ENCODE data around the gene DNAH1. TPM values are rescaled to one million over a fixed set of nuclear protein-coding genes. Genes with fewer than 3 reads are reported as not detected.

DNAH1 gene
- total RNA-seq, 3 donors from 2014 or later = 7.5 to 11.5 (median 10.8) TPM

DNA sequence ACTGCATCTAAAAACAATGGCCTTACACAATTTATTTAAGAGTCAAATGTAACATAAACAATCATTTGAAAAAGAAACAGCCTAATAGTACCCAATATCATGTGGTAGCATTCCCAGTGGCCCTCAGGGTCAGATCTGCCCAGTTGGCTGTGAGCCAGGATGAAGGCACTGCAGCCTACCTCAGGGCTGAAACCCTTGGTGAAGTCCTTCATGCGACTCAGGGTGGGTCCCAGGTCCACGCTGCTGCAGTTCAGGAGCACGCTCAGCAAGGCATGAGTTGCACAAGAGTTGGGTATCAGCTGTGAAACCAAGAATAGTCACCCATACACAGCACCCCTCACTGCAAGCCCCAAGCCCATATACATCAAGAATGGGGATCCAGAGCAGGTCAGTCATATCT, 91.7 kb downstream of the DNAH1 start:
- H3K36me3 ChIP-seq = no peaks in the 10 kb centered on the region
- no peak for DNase-seq (ENCODE audit: low spot score in 2 of 2)

DNA sequence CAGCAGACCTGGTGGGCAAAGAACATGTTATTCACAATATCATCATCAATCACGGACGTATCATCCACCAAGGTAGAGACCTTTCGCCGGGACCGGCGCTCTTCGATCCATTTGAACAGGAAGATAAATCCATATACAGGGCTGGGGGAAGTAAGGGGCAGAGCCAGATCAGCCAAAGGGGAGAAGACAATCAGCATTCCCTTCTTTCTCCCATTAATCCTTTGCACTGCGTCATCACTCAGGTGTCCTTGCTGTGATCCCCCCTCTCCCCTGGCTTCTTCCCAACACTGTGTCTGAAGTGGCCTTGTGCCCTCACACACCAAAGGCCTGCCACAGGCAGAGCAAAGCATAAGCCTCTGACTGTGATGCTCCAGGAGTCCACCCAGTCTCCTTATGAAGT, 92.3 kb downstream of the DNAH1 start:
- intact Hi-C loops (cut with DNase I; ENCODE audit: low total_unique reads) = no loop called here
- Histone ChIP-seq H3K4me3 (peak overlapping the region in 2 of 3 donors; percentile 84 to 99), H3K36me3 (no peaks in the 10 kb centered on the region), H3K27me3 (no peaks in the 10 kb centered on the region), H3K9me3 (no peaks in the 10 kb centered on the region), H3K27ac (peak overlapping the region in 1 of 2 donors; percentile 7), H3K4me1 (peaks cover 0 to 22% of the 10 kb centered on the region in 2 donors)
- DNase-seq (ENCODE audit: low spot score in 2 of 2) = no peak
- TF ChIP-seq POLR2A (IDR thresholded peaks at IDR 0.05) (no peak), POLR2AphosphoS5 (IDR thresholded peaks at IDR 0.05) (no peak)
- TF ChIP-seq, protein P1, sequence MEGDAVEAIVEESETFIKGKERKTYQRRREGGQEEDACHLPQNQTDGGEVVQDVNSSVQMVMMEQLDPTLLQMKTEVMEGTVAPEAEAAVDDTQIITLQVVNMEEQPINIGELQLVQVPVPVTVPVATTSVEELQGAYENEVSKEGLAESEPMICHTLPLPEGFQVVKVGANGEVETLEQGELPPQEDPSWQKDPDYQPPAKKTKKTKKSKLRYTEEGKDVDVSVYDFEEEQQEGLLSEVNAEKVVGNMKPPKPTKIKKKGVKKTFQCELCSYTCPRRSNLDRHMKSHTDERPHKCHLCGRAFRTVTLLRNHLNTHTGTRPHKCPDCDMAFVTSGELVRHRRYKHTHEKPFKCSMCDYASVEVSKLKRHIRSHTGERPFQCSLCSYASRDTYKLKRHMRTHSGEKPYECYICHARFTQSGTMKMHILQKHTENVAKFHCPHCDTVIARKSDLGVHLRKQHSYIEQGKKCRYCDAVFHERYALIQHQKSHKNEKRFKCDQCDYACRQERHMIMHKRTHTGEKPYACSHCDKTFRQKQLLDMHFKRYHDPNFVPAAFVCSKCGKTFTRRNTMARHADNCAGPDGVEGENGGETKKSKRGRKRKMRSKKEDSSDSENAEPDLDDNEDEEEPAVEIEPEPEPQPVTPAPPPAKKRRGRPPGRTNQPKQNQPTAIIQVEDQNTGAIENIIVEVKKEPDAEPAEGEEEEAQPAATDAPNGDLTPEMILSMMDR (IDR thresholded peaks at IDR 0.05) = no peak

More for the DNA sequence above, 91.7 kb downstream of the DNAH1 start:
- Histone ChIP-seq H3K9me3 (no peaks in the 10 kb centered on the region), H3K27me3 (no peaks in the 10 kb centered on the region), H3K27ac (no peak overlapping the region), H3K4me3 (no peak overlapping the region), H3K4me1 (peaks cover 0 to 22% of the 10 kb centered on the region in 2 donors)
- TF ChIP-seq POLR2AphosphoS5 (IDR thresholded peaks at IDR 0.05) = no peak
- intact Hi-C loops (cut with DNase I; ENCODE audit: low total_unique reads) = no loop called here

DNA sequence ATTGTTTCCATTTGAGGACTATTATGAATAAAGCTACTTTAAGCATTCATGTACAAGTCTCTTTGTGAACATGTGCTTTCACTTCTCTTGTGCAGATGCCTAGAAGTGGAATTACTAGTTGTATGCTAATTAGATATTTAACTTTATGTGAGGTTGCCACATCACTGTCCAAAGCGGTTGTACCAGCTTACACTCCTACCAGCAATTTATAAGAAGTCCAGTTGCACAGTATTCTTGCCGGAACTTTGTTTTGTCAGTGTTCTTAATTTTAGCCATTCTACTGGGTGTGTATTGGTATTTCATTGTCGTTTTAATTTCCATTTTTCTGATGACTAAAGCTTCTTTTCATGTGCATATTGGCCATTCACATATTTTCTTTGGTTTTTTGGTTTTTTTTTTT, 99.7 kb downstream of the DNAH1 start:
- intact Hi-C loops (cut with DNase I; ENCODE audit: low total_unique reads) = no loop called here
- Histone ChIP-seq H3K9me3 (no peaks in the 10 kb centered on the region), H3K4me3 (no peak overlapping the region), H3K27me3 (no peaks in the 10 kb centered on the region), H3K27ac (no peak overlapping the region), H3K36me3 (no peaks in the 10 kb centered on the region), H3K4me1 (peaks cover 0 to 7% of the 10 kb centered on the region in 2 donors)
- TF ChIP-seq POLR2A (IDR thresholded peaks at IDR 0.05) (no peak), POLR2AphosphoS5 (IDR thresholded peaks at IDR 0.05) (no peak)
- TF ChIP-seq, protein P1 (IDR thresholded peaks at IDR 0.05) = no peak
- DNase-seq (ENCODE audit: low spot score in 2 of 2) = no peak

DNA sequence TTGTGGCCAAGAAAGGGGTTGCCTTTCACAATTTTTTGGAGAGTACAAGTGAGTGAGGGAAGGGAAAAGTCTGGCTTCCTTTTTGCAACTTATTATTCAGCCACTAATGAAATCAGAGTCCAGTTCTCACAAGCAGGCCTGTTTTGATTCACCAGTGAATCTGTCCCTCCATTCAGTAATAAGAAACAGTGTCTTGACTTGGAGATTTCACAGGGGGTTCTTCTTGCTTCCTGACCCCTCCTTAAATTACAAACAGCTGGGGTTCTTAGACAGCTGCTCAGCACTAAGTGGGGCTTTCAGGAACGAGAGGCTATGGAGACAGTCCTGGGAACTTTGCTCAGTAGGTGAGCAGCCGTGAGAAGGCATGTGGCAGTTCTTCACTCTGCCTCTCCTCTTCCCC, 104.3 kb downstream of the DNAH1 start:
- H3K9me3 ChIP-seq = no peaks in the 10 kb centered on the region
- DNase-seq (ENCODE audit: low spot score in 2 of 2) = no peak
- TF ChIP-seq, protein P1 (IDR thresholded peaks at IDR 0.05) = no peak
- TF ChIP-seq POLR2AphosphoS5 (IDR thresholded peaks at IDR 0.05) (no peak), POLR2A (IDR thresholded peaks at IDR 0.05) (no peak)
- no peaks in the 10 kb centered on the region for H3K36me3 ChIP-seq
- H3K4me1 ChIP-seq = no peaks in the 10 kb centered on the region
- H3K27ac ChIP-seq = peak overlapping the region in 1 of 2 donors; percentile 53
- H3K4me3 ChIP-seq = no peak overlapping the region
- intact Hi-C loops (cut with DNase I; ENCODE audit: low total_unique reads) = no loop called here
- no peaks in the 10 kb centered on the region for H3K27me3 ChIP-seq

DNA sequence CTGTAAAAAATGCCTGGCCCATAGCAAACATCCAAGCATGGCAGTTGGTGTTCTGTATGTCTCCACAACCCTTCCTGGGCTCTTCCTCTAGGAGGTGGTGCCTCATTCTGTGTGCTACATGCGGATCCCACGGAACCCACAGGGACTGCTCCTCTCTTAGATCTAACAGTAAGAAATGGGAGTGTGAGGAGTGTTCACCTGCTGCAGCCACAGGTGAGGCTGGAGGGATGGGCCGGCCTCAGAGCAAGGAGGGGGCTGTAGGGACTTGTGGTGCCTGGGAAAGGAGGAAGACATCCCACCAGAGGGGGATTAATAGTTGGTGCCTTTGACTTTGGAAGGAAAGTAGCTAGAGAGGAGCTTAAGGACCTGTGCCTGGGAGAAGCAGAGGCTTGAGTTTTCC, 106.5 kb downstream of the DNAH1 start:
- no peak for DNase-seq (ENCODE audit: low spot score in 2 of 2)
- Histone ChIP-seq H3K9me3 (no peaks in the 10 kb centered on the region), H3K4me3 (no peak overlapping the region), H3K27me3 (no peaks in the 10 kb centered on the region), H3K36me3 (no peaks in the 10 kb centered on the region), H3K4me1 (no peaks in the 10 kb centered on the region), H3K27ac (no peak overlapping the region)
- TF ChIP-seq, protein P1 (IDR thresholded peaks at IDR 0.05) = no peak
- no peak for TF ChIP-seq POLR2A (IDR thresholded peaks at IDR 0.05)
- no peak for TF ChIP-seq POLR2AphosphoS5 (IDR thresholded peaks at IDR 0.05)
- intact Hi-C loops (cut with DNase I; ENCODE audit: low total_unique reads) = no loop called here

DNA sequence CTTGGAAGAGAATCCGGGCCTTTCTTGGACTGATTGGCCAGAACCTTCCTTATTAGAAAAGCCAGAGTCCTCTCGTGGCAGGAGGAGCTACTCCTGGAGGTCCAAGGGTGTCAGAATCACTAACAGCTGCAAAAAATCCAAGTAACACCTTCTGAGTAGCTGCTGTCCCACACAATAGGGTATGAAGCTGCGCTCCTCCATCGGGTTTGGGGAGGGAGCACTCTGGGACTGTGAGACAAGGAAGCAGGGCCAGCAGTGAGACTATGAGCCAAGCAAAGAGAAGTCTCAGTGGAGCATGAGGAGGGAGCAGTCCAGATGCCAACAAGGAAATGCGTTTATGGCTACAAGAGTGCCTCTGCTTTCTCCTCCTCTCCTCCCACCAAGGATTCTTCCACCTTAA, 107.1 kb downstream of the DNAH1 start:
- peak in 1 of 2 donors; percentile 49 for DNase-seq (ENCODE audit: low spot score in 2 of 2)
- H3K4me3 ChIP-seq = no peak overlapping the region
- TF ChIP-seq POLR2AphosphoS5 (IDR thresholded peaks at IDR 0.05) (no peak), POLR2A (IDR thresholded peaks at IDR 0.05) (no peak)
- TF ChIP-seq, protein P1 (IDR thresholded peaks at IDR 0.05) = no peak
- intact Hi-C loops (cut with DNase I; ENCODE audit: low total_unique reads) = no loop called here
- H3K9me3 ChIP-seq = no peaks in the 10 kb centered on the region
- no peaks in the 10 kb centered on the region for H3K4me1 ChIP-seq
- H3K27ac ChIP-seq = peak overlapping the region in 1 of 2 donors; percentile 29
- H3K36me3 ChIP-seq = no peaks in the 10 kb centered on the region
- H3K27me3 ChIP-seq = no peaks in the 10 kb centered on the region
